ENCODE data around the gene TSPYL4. TPM values are rescaled to one million over a fixed set of nuclear protein-coding genes. Genes with fewer than 3 reads are reported as not detected.

Gene TSPYL4
- total RNA-seq, result 69.0 and 72.1 TPM in 2 replicates
- long read RNA-seq, full-length matches to known transcripts, result 6 of 20 reads
- long read RNA-seq, partial matches to known transcripts, result 0 of 20 reads
- long read RNA-seq, other reads (novel, unspliced or antisense), result 14 of 20 reads

DNA sequence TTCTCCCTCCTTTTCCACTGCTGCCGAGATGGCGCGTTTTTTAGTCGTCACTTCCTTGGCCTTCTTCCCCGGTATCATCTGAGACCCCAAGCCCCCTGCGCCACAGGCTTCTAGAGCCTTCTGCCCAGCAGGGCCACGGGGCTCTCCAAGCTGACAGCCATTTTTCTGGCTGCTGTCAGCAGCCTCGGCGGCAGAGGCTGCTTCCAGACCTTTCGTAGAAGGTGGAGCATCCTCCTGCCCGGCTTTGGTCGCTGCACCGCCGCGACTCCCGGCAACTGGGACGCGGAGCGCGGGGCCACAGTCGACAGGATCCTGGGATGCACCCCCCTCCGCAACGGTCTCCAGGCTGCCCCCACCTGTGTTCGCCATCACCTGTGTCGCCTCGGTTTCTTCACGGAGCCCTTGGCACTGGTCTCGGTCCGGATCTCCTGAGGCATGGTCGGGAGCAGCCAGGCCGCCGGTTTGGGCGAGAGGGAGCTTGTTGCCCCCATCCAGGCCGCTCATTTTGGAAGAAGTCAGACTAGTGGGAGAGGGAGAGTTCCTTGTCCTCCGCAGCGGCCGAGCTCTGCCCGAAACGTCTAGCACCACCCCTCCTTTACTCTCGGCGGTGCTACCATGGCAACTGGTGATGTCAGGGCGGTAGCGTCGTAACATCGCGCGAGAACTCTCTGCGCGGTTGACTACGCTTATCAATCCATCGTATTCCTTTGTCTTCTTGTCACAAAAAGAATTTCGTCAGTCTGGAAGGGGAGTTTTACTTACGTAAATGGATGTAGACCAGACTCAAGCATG is at the start of gene TSPYL4:
TSPYL4 (minus strand) TSS at position 571 of the 792 bp plus-strand sequence; CDS start at position 504, 67 bp downstream.
- TF ChIP-seq, protein P1, sequence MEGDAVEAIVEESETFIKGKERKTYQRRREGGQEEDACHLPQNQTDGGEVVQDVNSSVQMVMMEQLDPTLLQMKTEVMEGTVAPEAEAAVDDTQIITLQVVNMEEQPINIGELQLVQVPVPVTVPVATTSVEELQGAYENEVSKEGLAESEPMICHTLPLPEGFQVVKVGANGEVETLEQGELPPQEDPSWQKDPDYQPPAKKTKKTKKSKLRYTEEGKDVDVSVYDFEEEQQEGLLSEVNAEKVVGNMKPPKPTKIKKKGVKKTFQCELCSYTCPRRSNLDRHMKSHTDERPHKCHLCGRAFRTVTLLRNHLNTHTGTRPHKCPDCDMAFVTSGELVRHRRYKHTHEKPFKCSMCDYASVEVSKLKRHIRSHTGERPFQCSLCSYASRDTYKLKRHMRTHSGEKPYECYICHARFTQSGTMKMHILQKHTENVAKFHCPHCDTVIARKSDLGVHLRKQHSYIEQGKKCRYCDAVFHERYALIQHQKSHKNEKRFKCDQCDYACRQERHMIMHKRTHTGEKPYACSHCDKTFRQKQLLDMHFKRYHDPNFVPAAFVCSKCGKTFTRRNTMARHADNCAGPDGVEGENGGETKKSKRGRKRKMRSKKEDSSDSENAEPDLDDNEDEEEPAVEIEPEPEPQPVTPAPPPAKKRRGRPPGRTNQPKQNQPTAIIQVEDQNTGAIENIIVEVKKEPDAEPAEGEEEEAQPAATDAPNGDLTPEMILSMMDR (IDR thresholded peaks at IDR 0.05; ENCODE audit: unreplicated experiment), result no peak
- no peaks in the 10 kb centered on the region for H3K27me3 Mint-ChIP-seq
- no peak within 1 kb of the TSS for H3K4me3 Mint-ChIP-seq (ENCODE audit: low read depth)

DNA sequence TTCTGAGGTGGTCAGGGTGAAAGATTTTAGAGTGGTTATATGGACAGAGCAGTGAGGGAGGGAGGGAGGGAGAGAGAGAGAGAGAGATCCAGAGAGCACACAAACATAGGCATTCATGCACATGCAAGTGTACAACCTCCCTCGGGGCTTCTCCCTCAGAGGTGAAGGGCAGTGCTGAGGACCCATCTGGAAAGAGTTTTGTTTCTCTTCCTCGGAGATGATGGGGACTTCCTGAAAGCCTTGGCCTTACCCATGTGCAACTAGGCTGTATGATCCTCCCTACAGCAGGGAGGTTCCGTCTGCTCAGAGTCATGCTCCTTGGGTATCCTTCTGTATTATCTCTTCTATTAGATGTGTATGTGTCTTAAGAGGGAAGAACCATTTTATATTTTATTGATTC is 47.2 kb upstream of the TSPYL4 start:
- no peak for DNase-seq (ENCODE audit: low spot score, unreplicated experiment)
- Mint-ChIP-seq H3K36me3 (ENCODE audit: insufficient read depth) (peaks cover 5% of the 10 kb centered on the region), H3K4me3 (ENCODE audit: low read depth) (no peak overlapping the region), H3K9me3 (ENCODE audit: low read depth) (peaks cover 8% of the 10 kb centered on the region), H3K27ac (no peak overlapping the region), H3K27me3 (no peaks in the 10 kb centered on the region), H3K4me1 (ENCODE audit: low read depth) (peaks cover 7% of the 10 kb centered on the region)
- TF ChIP-seq, protein P1 (IDR thresholded peaks at IDR 0.05; ENCODE audit: unreplicated experiment), result no peak

More for the DNA sequence above, at the start of gene TSPYL4:
- Mint-ChIP-seq H3K4me1 (ENCODE audit: low read depth) (peaks cover 32% of the 10 kb centered on the region), H3K27ac (no peak within 1 kb of the TSS), H3K9me3 (ENCODE audit: low read depth) (no peaks in the 10 kb centered on the region), H3K36me3 (ENCODE audit: insufficient read depth) (peaks cover 6% of the 10 kb centered on the region)
- DNase-seq (ENCODE audit: low spot score, unreplicated experiment), result peak; percentile 84

DNA sequence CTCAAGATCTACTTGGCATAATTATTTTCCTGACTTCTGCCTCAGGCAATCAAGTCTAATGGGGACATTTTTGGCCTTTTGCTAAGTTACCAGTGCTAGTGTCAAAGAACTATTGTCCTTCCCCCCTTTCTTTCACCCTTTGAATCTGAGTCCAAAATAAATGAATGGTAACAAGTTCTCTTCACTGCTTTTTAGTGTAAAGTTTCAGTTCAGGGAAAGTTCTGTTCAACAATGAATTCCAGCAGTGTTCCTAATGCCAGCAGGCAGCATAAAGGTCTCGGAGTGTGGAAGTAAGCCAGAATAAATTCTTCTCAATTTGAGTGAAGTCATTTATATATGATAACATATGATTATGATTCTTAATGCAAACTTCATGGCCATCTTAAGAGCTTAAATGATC is 46.7 kb upstream of the TSPYL4 start:
- H3K4me3 Mint-ChIP-seq (ENCODE audit: low read depth), result no peak overlapping the region
- H3K4me1 Mint-ChIP-seq (ENCODE audit: low read depth), result peaks cover 7% of the 10 kb centered on the region

DNA sequence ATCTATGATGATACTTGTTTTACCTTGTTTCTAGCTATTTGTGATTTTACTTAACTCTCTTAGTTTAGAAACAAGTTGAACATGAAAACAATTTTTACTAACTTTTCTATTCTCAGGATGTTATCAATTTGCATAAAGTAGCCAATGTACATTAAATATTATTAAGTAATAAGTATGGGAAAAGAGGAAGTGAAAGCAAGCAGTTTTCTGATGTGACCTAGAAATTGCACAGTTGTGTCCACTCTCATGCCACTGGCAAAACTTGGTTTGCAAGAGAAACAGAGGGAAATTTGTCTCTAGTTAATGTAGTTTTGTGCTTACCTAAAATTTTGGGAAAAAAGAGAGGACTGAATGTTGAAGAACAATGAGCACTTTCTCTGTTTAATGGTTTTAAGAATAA is 45.1 kb upstream of the TSPYL4 start:
- Mint-ChIP-seq H3K36me3 (ENCODE audit: insufficient read depth) (peaks cover 5% of the 10 kb centered on the region), H3K27me3 (no peaks in the 10 kb centered on the region), H3K27ac (no peak overlapping the region), H3K9me3 (ENCODE audit: low read depth) (peaks cover 8% of the 10 kb centered on the region), H3K4me3 (ENCODE audit: low read depth) (no peak overlapping the region), H3K4me1 (ENCODE audit: low read depth) (peaks cover 1% of the 10 kb centered on the region)
- TF ChIP-seq, protein P1 (IDR thresholded peaks at IDR 0.05; ENCODE audit: unreplicated experiment), result no peak
- DNase-seq (ENCODE audit: low spot score, unreplicated experiment), result no peak

More for the DNA sequence above, 46.7 kb upstream of the TSPYL4 start:
- no peak for DNase-seq (ENCODE audit: low spot score, unreplicated experiment)
- peaks cover 5% of the 10 kb centered on the region for H3K36me3 Mint-ChIP-seq (ENCODE audit: insufficient read depth)
- H3K27me3 Mint-ChIP-seq, result no peaks in the 10 kb centered on the region
- no peak overlapping the region for H3K27ac Mint-ChIP-seq
- H3K9me3 Mint-ChIP-seq (ENCODE audit: low read depth), result peaks cover 8% of the 10 kb centered on the region
- TF ChIP-seq, protein P1 (IDR thresholded peaks at IDR 0.05; ENCODE audit: unreplicated experiment), result no peak

DNA sequence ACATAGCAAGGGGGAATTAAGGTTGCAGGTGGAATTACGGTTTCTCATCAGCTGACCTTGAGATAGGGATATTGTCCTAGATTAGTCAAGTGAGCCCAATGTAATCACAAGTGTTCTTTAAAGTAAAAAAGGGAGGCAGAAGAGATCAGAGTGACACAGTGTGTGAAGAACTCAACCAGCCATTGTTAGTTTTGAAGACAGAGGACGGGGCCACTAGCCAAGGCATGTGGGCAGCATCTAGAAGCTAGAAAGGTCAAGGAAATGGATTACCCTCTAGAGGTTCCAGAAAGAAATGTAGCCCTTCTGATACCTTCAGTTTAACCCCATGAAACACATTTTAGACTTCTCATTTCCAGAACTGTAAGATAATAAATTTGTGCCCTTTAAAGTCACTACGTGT is 44.4 kb upstream of the TSPYL4 start:
- peaks cover 8% of the 10 kb centered on the region for H3K9me3 Mint-ChIP-seq (ENCODE audit: low read depth)
- TF ChIP-seq, protein P1 (IDR thresholded peaks at IDR 0.05; ENCODE audit: unreplicated experiment), result no peak
- H3K4me1 Mint-ChIP-seq (ENCODE audit: low read depth), result no peaks in the 10 kb centered on the region
- no peak overlapping the region for H3K4me3 Mint-ChIP-seq (ENCODE audit: low read depth)
- no peaks in the 10 kb centered on the region for H3K27me3 Mint-ChIP-seq
- peaks cover 5% of the 10 kb centered on the region for H3K36me3 Mint-ChIP-seq (ENCODE audit: insufficient read depth)
- no peak for DNase-seq (ENCODE audit: low spot score, unreplicated experiment)
- no peak overlapping the region for H3K27ac Mint-ChIP-seq
